ENCODE results near the gene ADAMTSL3. TPM values are rescaled to one million over a fixed set of nuclear protein-coding genes. Genes with fewer than 3 reads are reported as not detected.

ADAMTSL3 gene
- total RNA-seq, 3 donors from 2014 or later = 2.2 to 52.1 (median 4.1) TPM

- no peaks in the 10 kb centered on the region for H3K36me3 ChIP-seq (ENCODE audit: low read depth)
- TF ChIP-seq CTCF (IDR thresholded peaks at IDR 0.05) = no peak
- DNase-seq = no peak
- no peak overlapping the region for H3K4me3 ChIP-seq
- no peaks in the 10 kb centered on the region for H3K9me3 ChIP-seq
- intact Hi-C loops (cut with DNase I, micrococcal nuclease) = no loop called here
- ATAC-seq = peak; percentile 22
- peaks cover 5% of the 10 kb centered on the region for H3K4me1 ChIP-seq (ENCODE audit: low read depth)
These were observed 276.7 kb downstream of the ADAMTSL3 start for GRCh38 chr15:83930392-83931212.

GRCh38 chr15:83935774-83936173, 281.9 kb downstream of the ADAMTSL3 start:
- Histone ChIP-seq H3K9me3 (no peaks in the 10 kb centered on the region), H3K36me3 (ENCODE audit: low read depth) (no peaks in the 10 kb centered on the region), H3K4me1 (ENCODE audit: low read depth) (peaks cover 5% of the 10 kb centered on the region), H3K4me3 (no peak overlapping the region)
- DNase-seq = no peak
- no peak for TF ChIP-seq CTCF (IDR thresholded peaks at IDR 0.05)
- intact Hi-C loops (cut with DNase I, micrococcal nuclease) = no loop called here
- no peak for ATAC-seq

GRCh38 chr15:83940136-83940535, 286.2 kb downstream of the ADAMTSL3 start:
- Histone ChIP-seq H3K36me3 (ENCODE audit: low read depth) (no peaks in the 10 kb centered on the region), H3K4me3 (no peak overlapping the region), H3K9me3 (no peaks in the 10 kb centered on the region), H3K4me1 (ENCODE audit: low read depth) (no peaks in the 10 kb centered on the region)
- ATAC-seq (no peak), DNase-seq (no peak)
- TF ChIP-seq CTCF (IDR thresholded peaks at IDR 0.05) = no peak
- intact Hi-C loops (cut with DNase I, micrococcal nuclease) = no loop called here

- no peak for DNase-seq
- no peaks in the 10 kb centered on the region for H3K4me1 ChIP-seq (ENCODE audit: low read depth)
- no peak for TF ChIP-seq CTCF (IDR thresholded peaks at IDR 0.05)
- no peaks in the 10 kb centered on the region for H3K36me3 ChIP-seq (ENCODE audit: low read depth)
- intact Hi-C loops (cut with DNase I, micrococcal nuclease) = no loop called here
- no peak for ATAC-seq
- H3K4me3 ChIP-seq = no peak overlapping the region
- no peaks in the 10 kb centered on the region for H3K9me3 ChIP-seq
These were observed 289.1 kb downstream of the ADAMTSL3 start for GRCh38 chr15:83943043-83943442.

GRCh38 chr15:83943849-83944404, 290.0 kb downstream of the ADAMTSL3 start:
- H3K9me3 ChIP-seq = no peaks in the 10 kb centered on the region
- H3K4me3 ChIP-seq = no peak overlapping the region
- no peaks in the 10 kb centered on the region for H3K36me3 ChIP-seq (ENCODE audit: low read depth)
- no peaks in the 10 kb centered on the region for H3K4me1 ChIP-seq (ENCODE audit: low read depth)
- TF ChIP-seq CTCF (IDR thresholded peaks at IDR 0.05) = no peak
- DNase-seq = no peak
- no peak for ATAC-seq
- intact Hi-C loops (cut with DNase I, micrococcal nuclease) = no loop called here
